ENCODE results near the gene RHOG. TPM values are rescaled to one million over a fixed set of nuclear protein-coding genes. Genes with fewer than 3 reads are reported as not detected.

Gene RHOG
- total RNA-seq, 1 donor from 2014 or later = 163 TPM

GRCh38 chr11:3853899-3854659 lies 13.3 kb upstream of the RHOG start:
- peak overlapping the region; percentile 90 for H3K4me3 Mint-ChIP-seq
- H3K27me3 Mint-ChIP-seq = no peaks in the 10 kb centered on the region
- CTCF ChIA-PET = interaction anchor here (0.8 to 14.0 kb wide), 44 partner anchors 8 to 228 kb away, joined by 3 to 526 read pairs (median 6); partner anchors contain the start of genes NUP98 and RHOG
- POLR2A ChIA-PET = interaction anchor here (0.6 to 8.0 kb wide), 47 partner anchors 13 to 240 kb away, joined by 3 to 352 read pairs (median 7); partner anchors contain the start of genes NUP98, PGAP2, RHOG and RRM1
- peaks cover 56% of the 10 kb centered on the region for H3K4me1 Mint-ChIP-seq
- ATAC-seq (ENCODE audit: low read depth) (peak; percentile 71), DNase-seq (peak; percentile 61)
- TF ChIP-seq CTCF (IDR thresholded peaks at IDR 0.05) = no peak
- H3K9me3 Mint-ChIP-seq = no peaks in the 10 kb centered on the region
- H3K27ac Mint-ChIP-seq = peak overlapping the region; percentile 99
- H3K36me3 Mint-ChIP-seq (ENCODE audit: low read depth) = peaks cover 4% of the 10 kb centered on the region
- intact Hi-C loops (cut with micrococcal nuclease) = loop anchor here (1.0 to 2.0 kb wide), 12 partner anchors 13 to 240 kb away; partner anchors contain the start of genes NUP98 and RRM1

- H3K27me3 Mint-ChIP-seq = no peaks in the 10 kb centered on the region
- H3K9me3 Mint-ChIP-seq = no peaks in the 10 kb centered on the region
- H3K4me3 Mint-ChIP-seq = peak overlapping the region; percentile 90
- peaks cover 4% of the 10 kb centered on the region for H3K36me3 Mint-ChIP-seq (ENCODE audit: low read depth)
- ChIA-PET CTCF (interaction anchor here (1.0 to 14.0 kb wide), 11 partner anchors 10 to 216 kb away, joined by 3 to 526 read pairs (median 17); partner anchors contain the start of gene RHOG), POLR2A (interaction anchor here (0.6 to 8.0 kb wide), 20 partner anchors 13 to 219 kb away, joined by 4 to 352 read pairs (median 20); partner anchors contain the start of genes NUP98, PGAP2 and RHOG)
- peak overlapping the region; percentile 99 for H3K27ac Mint-ChIP-seq
- ATAC-seq (ENCODE audit: low read depth) = no peak
- H3K4me1 Mint-ChIP-seq = peaks cover 51% of the 10 kb centered on the region
- TF ChIP-seq CTCF (IDR thresholded peaks at IDR 0.05) = no peak
- intact Hi-C loops (cut with micrococcal nuclease) = no loop called here
- DNase-seq = no peak
These were observed 12.7 kb upstream of the RHOG start for GRCh38 chr11:3853545-3853842.

- H3K9me3 Mint-ChIP-seq = no peaks in the 10 kb centered on the region
- no peak overlapping the region for H3K4me3 Mint-ChIP-seq
- ATAC-seq (ENCODE audit: low read depth) (peak; percentile 62), DNase-seq (no peak)
- no peak overlapping the region for H3K27ac Mint-ChIP-seq
- CTCF ChIA-PET = interaction anchor here (0.6 to 14.0 kb wide), 51 partner anchors 8 to 246 kb away, joined by 3 to 526 read pairs (median 4); partner anchors contain the start of genes PGAP2 and RHOG
- POLR2A ChIA-PET = interaction anchor here (0.5 to 8.0 kb wide), 13 partner anchors 9 to 224 kb away, joined by 3 to 352 read pairs (median 4); partner anchors contain the start of gene RHOG
- peaks cover 22% of the 10 kb centered on the region for H3K4me1 Mint-ChIP-seq
- H3K36me3 Mint-ChIP-seq (ENCODE audit: low read depth) = no peaks in the 10 kb centered on the region
- no peak for TF ChIP-seq CTCF (IDR thresholded peaks at IDR 0.05)
- intact Hi-C loops (cut with micrococcal nuclease) = loop anchor here (1.0 kb wide), 3 partner anchors 123 to 223 kb away; no protein-coding TSS in a partner anchor
- no peaks in the 10 kb centered on the region for H3K27me3 Mint-ChIP-seq
These were observed 8.6 kb upstream of the RHOG start for GRCh38 chr11:3849297-3849874.

- intact Hi-C loops (cut with micrococcal nuclease) = no loop called here
- ATAC-seq (ENCODE audit: low read depth) (no peak), DNase-seq (no peak)
These were observed 4.9 kb upstream of the RHOG start for GRCh38 chr11:3845670-3846069.

More at GRCh38 chr11:3845670-3846069, 4.9 kb upstream of the RHOG start:
- no peak overlapping the region for H3K27ac Mint-ChIP-seq
- H3K9me3 Mint-ChIP-seq = no peaks in the 10 kb centered on the region
- no peaks in the 10 kb centered on the region for H3K27me3 Mint-ChIP-seq
- no peak overlapping the region for H3K4me3 Mint-ChIP-seq
- ChIA-PET POLR2A (interaction anchor here (1.0 kb wide), 1 partner anchor 227 kb away, joined by 3 read pairs; no protein-coding TSS in a partner anchor), CTCF (interaction anchor here (1.0 to 14.0 kb wide), 3 partner anchors 8 to 224 kb away, joined by 3 to 526 read pairs (median 7); partner anchors contain the start of gene STIM1)
- no peak for TF ChIP-seq CTCF (IDR thresholded peaks at IDR 0.05)
- H3K4me1 Mint-ChIP-seq = peaks cover 21% of the 10 kb centered on the region
- no peaks in the 10 kb centered on the region for H3K36me3 Mint-ChIP-seq (ENCODE audit: low read depth)
